AG04449 (cell line): Measurements from ENCODE around the gene TMEM242.

Source experiments
- CTCF ChIA-PET: fragments of 350-600 bp; formaldehyde crosslinking; extraction: SDS; loops from one replicate; lab custom pipeline; 2021; ENCODE audit warnings: antibody characterized with exemption; lab: Yijun Ruan, JAX
- POLR2A ChIA-PET: fragments of 400-600, 350-600 bp; formaldehyde crosslinking; extraction: SDS; loops from one replicate; lab custom pipeline; 2020; ENCODE audit warnings: antibody characterized with exemption, inconsistent platforms; lab: Yijun Ruan, JAX
- DNase-seq: peaks from one replicate; pipeline ENCODE4 v3.0.0-alpha.2; 2010; ENCODE audit warnings: low read depth, low spot score
- H3K4me3 ChIP-seq: 2 replicates; pipeline ENCODE4 v1.5.1; 2011; ENCODE audit warnings: low read depth, mild to moderate bottlenecking, control low read depth, low read length
- CTCF ChIP-seq: IDR thresholded peaks from one replicate; pipeline ENCODE4 v1.5.1; 2011; ENCODE audit warnings: mild to moderate bottlenecking, moderate library complexity, low read length, control low read depth, inconsistent platforms; ENCODE audit not compliant: insufficient read depth; ENCODE audit errors: missing control alignments

The TMEM242 gene

DNA sequence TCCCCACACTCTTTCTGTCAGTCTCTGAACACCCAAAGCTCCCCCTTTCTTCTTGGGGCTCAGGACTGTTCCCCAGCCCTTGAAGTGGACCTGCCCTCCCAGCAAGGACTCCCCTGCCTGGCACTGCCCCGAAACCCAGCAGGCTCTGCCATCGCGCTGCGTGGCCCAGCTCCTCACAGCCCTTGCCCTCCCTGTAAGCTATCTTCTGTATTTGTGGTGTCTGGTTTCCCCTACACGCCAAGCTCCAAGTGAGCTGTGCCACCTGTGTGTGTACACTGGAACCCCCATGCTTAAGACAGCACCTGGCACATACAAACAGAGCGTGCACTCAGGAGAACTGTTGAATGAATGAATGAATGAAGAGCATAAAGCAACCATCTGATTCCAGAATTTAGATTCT, 57.7 kb downstream of the TMEM242 start:
- ChIA-PET POLR2A (no interaction called here), CTCF (interaction anchor here (1.2 to 3.4 kb wide), 2 partner anchors 9 to 39 kb away, joined by 3 to 22 read pairs; no protein-coding TSS in a partner anchor)
- DNase-seq, result no peak
- no peak for TF ChIP-seq CTCF
- H3K4me3 ChIP-seq, result no peak overlapping the region

DNA sequence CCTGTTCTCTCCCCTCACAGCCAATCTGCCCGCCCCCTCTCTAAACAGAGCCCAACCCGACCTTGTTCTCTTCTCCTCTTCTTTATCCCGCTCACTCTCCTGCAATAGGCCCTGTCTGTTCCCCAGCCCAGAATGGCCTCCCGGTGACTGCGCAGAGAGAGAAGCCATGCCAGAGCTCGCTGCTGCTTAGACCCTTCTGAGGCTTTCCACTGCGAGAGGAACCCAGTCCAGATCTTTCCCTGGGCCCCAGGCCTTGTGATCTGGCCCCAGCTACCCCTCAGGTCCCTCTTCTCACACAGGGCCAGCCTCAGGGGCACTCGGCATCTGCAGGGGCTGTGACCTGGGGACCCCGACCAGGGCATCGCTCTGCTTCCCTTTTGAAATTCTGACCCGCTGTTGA, 58.1 kb downstream of the TMEM242 start:
- no peak for DNase-seq
- TF ChIP-seq CTCF, result no peak
- no peak overlapping the region for H3K4me3 ChIP-seq
- ChIA-PET POLR2A (no interaction called here), CTCF (interaction anchor here (1.2 to 3.4 kb wide), 2 partner anchors 10 to 39 kb away, joined by 3 to 22 read pairs; no protein-coding TSS in a partner anchor)

DNA sequence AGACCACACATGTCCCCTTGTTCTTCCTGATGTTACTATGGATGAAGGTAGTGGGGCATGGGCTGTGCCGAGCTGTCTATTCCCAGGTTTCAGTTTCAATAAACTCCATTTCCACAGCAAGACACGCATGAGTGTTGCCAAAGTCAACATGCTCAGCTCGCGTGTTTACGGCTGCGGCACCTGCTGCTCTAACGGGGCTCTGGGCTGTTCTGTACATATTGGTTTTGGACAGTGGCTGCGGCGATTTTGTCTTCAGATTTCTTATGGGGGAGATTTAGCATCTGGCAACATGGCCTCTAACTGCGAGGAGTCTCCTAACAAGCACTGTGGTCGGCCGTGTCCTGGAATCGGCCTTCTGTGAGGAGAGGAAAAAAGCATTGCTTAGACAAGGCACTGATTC, 58.6 kb downstream of the TMEM242 start:
- POLR2A ChIA-PET, result no interaction called here
- no peak for TF ChIP-seq CTCF
- DNase-seq, result no peak
- CTCF ChIA-PET, result interaction anchor here (1.2 to 3.4 kb wide), 2 partner anchors 10 to 38 kb away, joined by 3 to 22 read pairs; no protein-coding TSS in a partner anchor
- no peak overlapping the region for H3K4me3 ChIP-seq

- no peak overlapping the region for H3K4me3 ChIP-seq
- POLR2A ChIA-PET, result no interaction called here
- TF ChIP-seq CTCF, result no peak
- CTCF ChIA-PET, result interaction anchor here (1.2 to 3.4 kb wide), 2 partner anchors 8 to 11 kb away, joined by 4 to 22 read pairs; no protein-coding TSS in a partner anchor
- no peak for DNase-seq
These were observed 59.4 kb downstream of the TMEM242 start for GRCh38 chr6:157263881-157264397.

GRCh38 chr6:157263146-157263545, 60.2 kb downstream of the TMEM242 start:
- ChIA-PET CTCF (interaction anchor here (1.2 to 3.4 kb wide), 2 partner anchors 9 to 12 kb away, joined by 4 to 22 read pairs; no protein-coding TSS in a partner anchor), POLR2A (no interaction called here)
- H3K4me3 ChIP-seq, result no peak overlapping the region
- no peak for TF ChIP-seq CTCF
- DNase-seq, result no peak

DNA sequence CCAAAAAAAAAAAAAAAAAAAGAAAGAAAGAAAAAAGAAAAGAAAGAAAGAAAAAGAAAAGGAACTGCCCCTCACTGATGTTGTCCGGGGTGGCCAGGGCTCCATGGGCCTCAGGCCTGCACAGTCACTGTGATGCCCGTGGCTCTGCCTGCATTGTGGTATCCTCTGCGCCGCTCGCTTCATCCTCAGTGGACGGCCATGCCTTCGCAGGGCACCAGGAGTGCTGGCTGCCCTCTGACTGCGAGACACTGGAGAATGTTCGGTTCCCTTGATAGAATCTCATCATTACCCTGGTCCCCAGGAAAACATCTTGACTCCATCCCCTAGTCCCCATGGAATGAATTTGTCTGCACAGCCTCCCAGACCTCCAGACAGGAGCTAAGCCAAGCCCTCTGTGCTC, 61.7 kb downstream of the TMEM242 start:
- POLR2A ChIA-PET, result no interaction called here
- H3K4me3 ChIP-seq, result no peak overlapping the region
- DNase-seq, result no peak
- CTCF ChIA-PET, result interaction anchor here (1.0 kb wide), 1 partner anchor 10 kb away, joined by 3 read pairs; no protein-coding TSS in a partner anchor
- TF ChIP-seq CTCF, result no peak
